GM12892 (cell line): ENCODE measurements around the gene ZNF366.
A peak's percentile ranks its signal among the peaks of the same experiment; 100 is the strongest.

Experiments used
- DNase-seq: peaks from one replicate; pipeline ENCODE4 v3.0.0; 2011; ENCODE audit not compliant: insufficient read length
- FAIRE-seq: peaks from 2 replicates; lab custom pipeline; 2011; peaks lifted over from hg19 to GRCh38; lab: Jason Lieb, UNC
- POLR2A ChIP-seq: IDR thresholded peaks from 2 replicates; pipeline ENCODE4 v1.6.1; 2011; ENCODE audit warnings: low read depth, low read length, control low read depth
- POLR2AphosphoS5 ChIP-seq: IDR thresholded peaks from 2 replicates; pipeline ENCODE4 v1.6.1; 2011; ENCODE audit warnings: low read depth, low read length, control low read depth
- TAF1 ChIP-seq: IDR thresholded peaks from 2 replicates; pipeline ENCODE4 v1.6.1; 2011; ENCODE audit warnings: low read depth, mild to moderate bottlenecking, control low read depth, low read length, borderline replicate concordance

The ZNF366 gene

GRCh38 chr5:72486371-72486770 is 20.8 kb downstream of the ZNF366 start:
- FAIRE-seq (no peak), DNase-seq (no peak)
- no peak for TF ChIP-seq TAF1
- TF ChIP-seq POLR2A = no peak
- no peak for TF ChIP-seq POLR2AphosphoS5

- FAIRE-seq (peak; percentile 73), DNase-seq (no peak)
- TF ChIP-seq POLR2A (no peak), TAF1 (no peak), POLR2AphosphoS5 (no peak)
Observed at GRCh38 chr5:72485430-72485974, 21.7 kb downstream of the ZNF366 start.

- no peak for FAIRE-seq
Observed at GRCh38 chr5:72482046-72482445, 25.2 kb downstream of the ZNF366 start.

GRCh38 chr5:72480841-72481240 is 26.4 kb downstream of the ZNF366 start:
- TF ChIP-seq POLR2AphosphoS5 = no peak
- no peak for TF ChIP-seq POLR2A
- TF ChIP-seq TAF1 = no peak
- DNase-seq = no peak
- peak; percentile 50 for FAIRE-seq

More at GRCh38 chr5:72482046-72482445, 25.2 kb downstream of the ZNF366 start:
- TF ChIP-seq POLR2AphosphoS5 = no peak
- no peak for TF ChIP-seq POLR2A
- no peak for TF ChIP-seq TAF1
- DNase-seq = no peak

- TF ChIP-seq TAF1 (no peak), POLR2AphosphoS5 (no peak), POLR2A (no peak)
- FAIRE-seq = no peak
Observed at GRCh38 chr5:72479921-72480320, 27.3 kb downstream of the ZNF366 start.

GRCh38 chr5:72478684-72479083 is 28.5 kb downstream of the ZNF366 start:
- DNase-seq (no peak), FAIRE-seq (no peak)
- no peak for TF ChIP-seq POLR2AphosphoS5
- no peak for TF ChIP-seq TAF1
- TF ChIP-seq POLR2A = no peak

More at GRCh38 chr5:72479921-72480320, 27.3 kb downstream of the ZNF366 start:
- no peak for DNase-seq

GRCh38 chr5:72478276-72478675 is 28.9 kb downstream of the ZNF366 start:
- TF ChIP-seq TAF1 (no peak), POLR2AphosphoS5 (no peak), POLR2A (no peak)
- FAIRE-seq (no peak), DNase-seq (no peak)

GRCh38 chr5:72477644-72478043 is 29.6 kb downstream of the ZNF366 start:
- TF ChIP-seq POLR2A = no peak
- no peak for TF ChIP-seq POLR2AphosphoS5
- no peak for TF ChIP-seq TAF1
- FAIRE-seq (no peak), DNase-seq (no peak)

- no peak for TF ChIP-seq POLR2AphosphoS5
- TF ChIP-seq TAF1 = no peak
- no peak for TF ChIP-seq POLR2A
- FAIRE-seq (peak; percentile 57), DNase-seq (no peak)
Observed at GRCh38 chr5:72477176-72477575, 30.0 kb downstream of the ZNF366 start.

- TF ChIP-seq POLR2A = no peak
- no peak for TF ChIP-seq TAF1
- no peak for TF ChIP-seq POLR2AphosphoS5
- DNase-seq (no peak), FAIRE-seq (no peak)
Observed at GRCh38 chr5:72476721-72477120, 30.5 kb downstream of the ZNF366 start.

GRCh38 chr5:72476275-72476674 is 30.9 kb downstream of the ZNF366 start:
- DNase-seq (no peak), FAIRE-seq (no peak)

GRCh38 chr5:72474516-72474915 is 32.7 kb downstream of the ZNF366 start:
- FAIRE-seq = no peak

More at GRCh38 chr5:72476275-72476674, 30.9 kb downstream of the ZNF366 start:
- no peak for TF ChIP-seq POLR2A
- TF ChIP-seq TAF1 = no peak
- no peak for TF ChIP-seq POLR2AphosphoS5

GRCh38 chr5:72474046-72474500 is 33.1 kb downstream of the ZNF366 start:
- DNase-seq (no peak), FAIRE-seq (peak; percentile 71)
- TF ChIP-seq POLR2A (no peak), POLR2AphosphoS5 (no peak), TAF1 (no peak)

More at GRCh38 chr5:72474516-72474915, 32.7 kb downstream of the ZNF366 start:
- TF ChIP-seq POLR2AphosphoS5 (no peak), TAF1 (no peak), POLR2A (no peak)
- no peak for DNase-seq
